NCI-H2107 (cell line): ENCODE data around the gene FAM181B.
"Not testable (repeated sequence)": the region's sequence is repeated elsewhere in the genome, so short reads cannot be mapped to it uniquely, and the experiment has no call there.

Experiments used
- DNase-seq: peaks from one replicate; lab custom pipeline; 2025; lab: John Stamatoyannopoulos, UW

FAM181B gene

DNA sequence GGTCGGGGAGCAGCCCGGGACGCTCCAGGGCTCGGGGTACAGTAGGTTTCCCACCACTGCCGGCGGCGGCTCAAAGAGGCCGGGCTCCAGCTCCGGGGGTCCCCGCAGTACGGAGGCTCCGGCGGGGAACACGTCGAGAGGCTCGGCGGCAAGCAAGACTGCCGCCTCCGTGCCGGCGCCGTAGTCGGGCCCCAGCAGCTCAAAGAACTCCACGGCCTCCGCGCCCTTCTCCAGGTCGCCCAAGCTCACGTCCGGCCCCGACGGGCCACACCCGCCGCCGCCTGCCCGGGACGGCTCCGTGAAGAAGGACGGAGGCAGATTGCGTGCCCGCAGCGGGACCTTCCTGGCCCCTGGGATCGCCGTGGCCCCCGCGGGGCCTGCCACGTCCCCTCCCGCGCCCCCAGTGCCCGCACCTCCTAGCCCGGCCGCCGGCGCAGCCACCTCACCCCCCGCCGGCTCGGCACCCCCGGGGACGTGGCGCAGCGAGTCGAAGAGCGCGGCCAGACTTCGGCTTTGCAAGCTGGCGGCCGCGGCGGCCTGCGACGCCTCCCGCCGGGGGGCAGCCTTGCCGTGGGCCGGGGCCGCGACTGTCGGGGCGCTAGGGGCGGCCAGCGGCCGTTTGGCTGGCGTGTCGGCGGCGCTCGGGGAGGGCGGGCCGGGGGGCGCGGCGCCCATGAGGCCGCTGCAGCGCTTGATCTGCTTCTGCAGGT lies 775 bp downstream of the FAM181B start:
- DNase-seq, result no peak

DNA sequence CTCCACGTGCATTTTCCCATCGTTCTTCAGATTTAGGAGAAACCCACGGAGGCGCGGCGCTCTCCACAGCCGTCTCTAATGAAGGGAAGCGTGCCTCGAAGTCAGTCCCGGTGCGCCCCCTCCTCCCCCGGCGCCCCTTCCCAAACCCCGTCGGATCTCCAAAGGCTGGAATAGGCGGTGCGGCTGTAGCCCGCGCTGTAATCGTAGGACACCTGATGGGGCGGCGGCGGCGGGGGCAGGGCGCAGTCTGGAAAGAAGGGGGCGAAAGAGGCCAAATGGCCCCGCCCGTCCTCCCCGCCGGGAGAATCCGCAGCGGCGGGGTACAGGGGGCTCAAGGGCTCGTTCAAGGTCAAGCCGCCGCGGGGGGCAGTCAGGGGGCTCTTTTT lies 1.3 kb downstream of the FAM181B start:
- no peak for DNase-seq

DNA sequence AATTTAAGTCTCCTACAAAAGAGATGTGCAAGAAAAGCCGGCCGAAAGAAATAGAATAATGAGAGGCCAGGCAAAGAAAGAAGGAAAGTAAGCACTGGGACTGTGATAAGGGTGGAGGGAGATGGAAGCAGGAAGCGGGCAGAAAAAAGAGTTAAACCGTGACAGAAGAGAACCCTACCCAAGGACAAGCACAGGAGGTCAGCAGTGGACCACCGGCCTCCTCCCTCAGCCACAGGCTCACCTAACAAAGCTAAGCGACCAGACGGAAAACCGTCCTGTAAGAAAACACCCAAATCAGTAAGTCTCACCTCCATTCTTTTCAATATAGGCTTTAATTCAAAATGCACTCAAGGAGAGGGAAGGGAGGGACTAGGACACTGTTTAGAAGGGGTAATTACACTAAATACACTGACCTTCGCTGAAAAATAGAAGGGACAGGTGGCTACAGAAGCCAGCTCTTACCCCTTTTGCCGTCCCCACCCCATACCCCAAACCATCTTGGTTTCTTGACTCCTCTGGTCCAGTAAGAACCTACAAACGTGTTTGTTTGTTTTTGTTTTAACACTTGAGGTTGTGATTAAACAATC lies 1.9 kb downstream of the FAM181B start:
- no peak for DNase-seq

DNA sequence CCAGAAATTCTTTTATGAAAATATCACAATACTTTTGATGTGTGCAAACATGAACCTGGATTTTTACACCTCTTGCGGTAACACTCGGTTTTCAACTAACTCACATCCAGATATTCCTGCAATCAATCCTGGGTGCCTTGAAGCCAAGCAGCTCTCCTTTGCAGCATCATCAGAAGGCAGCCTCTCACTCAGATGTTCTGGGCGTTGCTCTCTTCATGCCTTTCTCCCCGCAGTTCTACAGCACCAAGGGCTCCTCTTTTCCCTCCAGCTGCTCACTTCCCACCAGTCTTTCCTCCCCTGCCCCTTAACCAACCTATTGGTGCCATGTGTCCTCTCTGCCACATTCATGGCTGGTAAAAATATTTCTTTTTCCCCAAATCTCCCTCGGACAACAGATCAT lies 2.9 kb downstream of the FAM181B start:
- DNase-seq, result no peak

DNA sequence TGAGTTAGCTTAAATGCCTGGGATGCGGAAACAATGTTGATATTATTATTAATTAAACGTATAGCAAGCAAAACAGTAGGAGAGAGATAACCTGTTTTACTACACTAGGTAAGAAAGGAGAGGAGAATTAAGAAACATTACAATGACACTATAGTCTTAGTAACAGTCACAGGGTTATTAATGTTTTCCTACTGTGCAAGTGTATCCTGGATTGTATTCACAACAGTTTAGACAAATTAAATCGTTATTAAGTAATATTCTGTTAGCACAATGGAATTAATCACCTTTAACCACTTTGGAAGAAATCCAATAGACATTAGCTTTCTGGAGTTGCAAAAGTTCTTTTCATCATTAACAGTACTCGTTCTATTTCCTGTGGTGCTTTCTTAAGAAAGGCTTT lies 3.4 kb downstream of the FAM181B start:
- DNase-seq, result no peak

DNA sequence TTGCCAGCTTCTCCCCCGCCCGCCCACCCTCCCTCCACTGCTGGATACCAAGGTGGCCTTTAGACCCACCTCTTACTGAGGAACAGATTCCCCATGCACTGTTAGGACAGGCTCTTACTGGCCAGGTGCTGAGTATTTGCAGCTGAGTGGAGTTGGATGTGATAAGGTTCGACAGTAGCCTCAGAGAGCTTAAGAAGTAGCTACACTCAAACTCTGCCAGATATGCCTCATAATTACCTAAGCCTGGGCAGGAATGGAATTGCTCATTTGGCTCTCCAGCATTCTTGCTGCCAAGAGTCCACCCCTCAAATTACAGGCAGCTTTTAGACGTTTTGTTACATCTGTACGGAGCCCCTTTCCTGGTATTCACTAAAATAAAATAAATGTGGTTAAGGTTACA lies 9.6 kb downstream of the FAM181B start:
- DNase-seq, result no peak

DNA sequence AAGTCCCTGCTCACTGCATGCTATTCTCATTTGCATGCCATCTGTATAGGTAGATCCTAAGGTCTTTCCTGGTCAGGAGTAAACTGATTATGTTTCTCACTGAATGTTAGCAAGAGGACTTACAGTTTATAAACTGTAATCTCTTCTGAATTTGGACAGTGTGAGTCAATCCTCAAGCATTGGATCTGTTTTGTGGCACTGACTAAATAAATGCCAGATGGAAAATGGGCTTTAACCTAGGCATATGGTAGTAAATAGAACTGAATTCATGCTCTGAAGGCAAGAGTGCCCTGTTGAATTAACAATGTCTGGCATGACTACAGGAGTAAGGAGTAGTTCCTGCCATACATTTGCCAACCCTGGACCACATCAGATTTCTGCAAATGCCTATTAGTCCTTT lies 11.4 kb downstream of the FAM181B start:
- DNase-seq, result no peak

DNA sequence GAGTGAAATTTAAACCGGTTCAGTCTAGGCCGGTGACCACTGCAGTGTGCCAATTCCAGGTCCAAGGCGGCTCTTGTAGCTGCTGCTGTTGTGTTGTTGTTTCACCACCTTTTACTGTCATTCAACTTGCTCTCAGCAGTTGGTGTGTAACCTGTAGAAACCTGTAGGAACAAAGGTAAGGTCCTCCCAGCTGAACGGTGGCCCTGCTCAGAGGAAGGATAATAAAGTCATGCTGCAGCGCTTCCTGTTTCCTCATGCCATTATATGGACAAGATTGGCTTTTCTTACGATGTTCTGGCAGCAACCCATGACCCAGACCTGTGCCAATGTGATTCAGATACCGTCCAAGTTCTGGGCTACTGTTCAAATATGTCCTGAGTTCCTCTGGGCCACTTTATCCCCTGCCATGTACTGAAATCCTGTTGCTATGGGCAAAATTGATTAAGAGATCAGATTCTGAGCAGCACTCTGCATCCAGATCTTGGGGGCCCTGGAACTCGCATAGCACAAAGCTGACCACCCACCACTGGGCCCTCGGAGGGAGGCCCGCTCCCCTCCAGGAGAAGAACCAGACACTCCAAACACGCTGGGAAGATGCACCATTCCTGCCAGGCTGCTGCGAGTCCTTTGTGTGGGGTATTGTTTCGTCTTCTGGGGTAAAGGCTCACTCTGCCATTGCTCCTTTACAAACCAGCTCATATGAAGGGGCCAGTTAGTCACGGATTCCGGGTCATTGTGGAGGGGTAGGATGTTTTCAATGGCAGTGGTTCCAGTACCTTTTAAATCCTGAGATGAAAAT lies 13.2 kb downstream of the FAM181B start:
- DNase-seq, result no peak

DNA sequence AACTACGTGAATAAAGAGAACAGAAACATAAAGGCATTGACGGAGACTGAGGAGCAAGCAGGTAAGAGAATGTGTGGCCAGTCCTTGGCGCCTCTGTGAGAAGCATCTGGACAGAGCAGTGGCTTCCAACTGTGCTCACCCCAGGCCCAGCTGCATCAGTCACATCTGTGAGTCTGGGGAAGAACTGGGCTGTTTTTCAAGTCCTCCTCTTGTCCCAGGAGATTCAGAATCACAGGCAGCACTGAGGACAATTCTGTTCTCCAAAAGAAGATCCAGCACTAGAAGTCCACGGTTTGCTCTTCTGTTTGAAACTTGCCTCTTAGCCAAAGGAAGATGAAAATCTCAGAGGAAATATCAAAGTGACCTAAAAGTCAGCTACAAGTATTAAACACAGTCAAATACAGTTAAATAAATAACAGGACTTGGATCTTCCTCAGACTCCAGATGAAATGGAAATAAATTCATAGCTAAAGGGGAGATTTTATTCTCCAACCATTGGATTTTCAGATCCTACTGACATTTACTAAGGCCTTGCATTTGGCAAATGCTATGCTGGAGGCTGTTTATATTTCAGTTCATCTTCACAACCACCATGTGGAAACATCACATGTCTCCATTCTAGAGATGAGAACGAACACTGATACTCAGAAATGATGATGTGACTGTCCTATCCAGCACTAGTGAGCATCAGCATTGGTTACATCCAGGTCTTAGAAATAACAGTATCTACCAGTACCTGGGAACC lies 14.1 kb downstream of the FAM181B start:
- no peak for DNase-seq

DNA sequence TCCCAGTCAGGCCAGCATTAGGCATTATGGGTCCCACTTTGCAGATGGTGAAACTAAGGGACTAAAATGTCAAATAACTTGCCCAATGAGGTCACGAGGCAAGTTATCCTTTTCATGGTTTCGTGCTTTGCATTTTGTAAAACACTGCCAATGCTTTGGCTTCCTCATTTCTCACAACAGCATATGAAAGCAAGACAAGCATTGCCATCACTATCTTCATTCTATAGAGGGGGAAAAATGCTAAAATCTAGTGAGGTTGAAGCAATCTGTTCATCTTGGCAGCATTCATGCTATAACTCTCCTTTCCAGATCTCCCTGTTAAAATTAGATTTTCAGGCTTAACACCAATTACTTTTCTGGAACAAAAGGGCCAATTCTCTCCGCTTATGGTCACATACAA lies 14.8 kb downstream of the FAM181B start:
- DNase-seq, result no peak

DNA sequence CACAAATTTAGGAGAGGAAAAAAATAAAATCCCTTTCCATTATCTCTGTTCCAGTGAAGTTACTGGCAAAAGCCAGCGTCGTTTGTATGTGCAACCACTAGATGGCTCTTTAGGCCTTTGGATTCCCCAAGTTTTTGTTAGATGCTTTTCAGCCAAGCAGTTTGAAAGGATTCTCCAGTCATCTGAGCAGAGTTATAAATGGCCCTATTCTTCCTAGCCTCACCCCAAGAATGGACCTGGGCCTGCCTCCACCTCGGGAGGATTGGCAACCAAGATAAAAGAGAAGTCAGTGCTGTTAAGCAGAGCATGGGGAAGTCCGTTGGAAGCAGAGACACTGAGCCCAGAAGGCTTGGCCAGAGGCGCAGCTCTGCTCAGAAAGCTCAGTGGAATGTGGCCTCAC lies 15.4 kb downstream of the FAM181B start:
- no peak for DNase-seq

DNA sequence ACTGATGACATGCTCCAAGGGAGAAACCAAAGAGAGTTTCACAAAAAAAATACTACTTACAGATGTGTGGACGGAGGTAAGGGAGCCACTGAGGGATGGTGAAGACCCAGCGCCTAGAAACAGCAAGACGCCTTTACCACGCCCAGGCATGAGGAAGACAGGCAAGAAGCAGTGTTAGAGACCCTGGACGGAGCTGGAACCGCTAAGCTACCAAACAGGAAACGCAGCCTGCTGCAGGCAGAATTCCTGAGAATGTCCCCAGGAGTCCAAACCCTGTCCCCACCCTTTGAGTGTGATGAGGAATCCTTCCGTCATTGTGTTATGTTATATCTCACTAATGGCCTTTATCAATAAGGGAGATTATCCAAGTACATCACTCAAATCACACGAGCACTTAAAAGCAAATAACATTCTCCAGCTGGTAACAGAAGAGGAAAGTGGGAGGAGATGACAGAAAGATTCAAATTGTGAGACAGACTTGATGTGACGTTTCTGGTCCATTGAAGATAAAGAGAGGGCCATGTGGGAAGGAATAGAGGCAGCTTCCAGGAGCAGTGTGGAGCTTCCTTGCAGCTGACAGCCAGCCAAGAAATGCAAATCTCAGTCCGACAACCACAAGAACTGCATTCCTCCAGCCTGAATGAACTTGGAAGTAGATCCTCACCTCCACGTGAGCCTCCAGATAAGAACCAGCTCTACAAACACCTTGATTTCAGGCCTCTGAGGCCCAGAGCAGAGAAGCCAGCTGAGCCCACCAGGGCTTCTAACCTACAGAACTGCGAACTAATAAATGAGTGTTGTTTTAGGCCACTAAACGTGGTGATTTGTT lies 19.1 kb downstream of the FAM181B start:
- DNase-seq, result no peak

DNA sequence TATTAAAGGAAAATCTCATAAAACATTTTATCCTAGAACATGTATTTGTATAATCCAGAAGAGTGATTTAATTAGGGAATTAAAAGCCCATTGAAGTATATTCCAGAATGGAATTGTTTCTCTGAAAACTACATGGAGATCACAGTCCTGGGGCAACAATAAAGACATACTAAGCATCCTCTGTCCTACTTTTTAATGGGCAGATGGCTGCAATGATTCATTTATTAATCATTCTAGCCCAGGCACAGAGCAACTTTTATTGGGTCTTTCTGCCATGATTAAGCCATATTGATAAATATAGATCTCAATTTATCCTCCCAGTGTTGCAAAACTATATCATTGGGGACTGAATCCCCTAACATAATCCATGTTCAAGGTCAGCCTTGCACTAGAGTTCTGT lies 22.0 kb downstream of the FAM181B start:
- no peak for DNase-seq

DNA sequence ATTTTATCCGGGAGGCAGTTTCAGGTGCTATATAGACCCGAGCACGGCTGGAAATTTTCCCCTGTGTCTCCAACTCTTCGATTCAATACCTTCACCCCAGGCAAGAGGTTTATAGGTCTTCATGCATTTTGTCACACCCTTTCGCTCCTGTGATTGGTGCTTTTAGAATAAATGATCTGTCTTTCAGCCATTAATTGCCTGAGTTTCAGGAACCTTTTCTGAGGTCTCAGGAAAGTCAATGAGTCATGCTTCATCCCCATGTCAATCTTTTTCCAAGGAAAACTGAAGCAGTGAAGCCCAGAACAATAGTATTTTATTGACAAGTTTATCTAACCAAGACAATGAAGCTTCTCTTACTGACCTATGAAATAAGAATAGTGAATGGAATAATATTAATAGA lies 29.9 kb downstream of the FAM181B start:
- DNase-seq, result no peak

DNA sequence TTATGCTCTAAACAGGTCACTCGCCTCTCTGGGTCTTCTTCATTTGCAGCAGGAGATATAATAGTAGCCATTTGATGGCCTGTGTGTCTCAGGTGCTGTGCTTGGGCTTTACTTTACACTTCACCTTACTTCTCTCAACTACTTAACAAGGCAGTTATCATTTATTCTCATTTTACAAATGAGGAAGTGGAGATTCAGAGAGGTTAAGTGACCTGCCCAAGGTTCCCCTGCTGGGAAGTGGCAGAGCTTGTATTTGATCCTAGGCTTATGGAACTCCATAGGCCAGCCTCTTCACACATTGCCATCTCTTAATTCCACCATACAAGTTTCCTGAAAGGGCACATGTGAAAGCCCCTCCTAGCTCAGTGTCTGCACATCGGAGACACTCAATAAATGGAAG lies 30.4 kb downstream of the FAM181B start:
- no peak for DNase-seq

DNA sequence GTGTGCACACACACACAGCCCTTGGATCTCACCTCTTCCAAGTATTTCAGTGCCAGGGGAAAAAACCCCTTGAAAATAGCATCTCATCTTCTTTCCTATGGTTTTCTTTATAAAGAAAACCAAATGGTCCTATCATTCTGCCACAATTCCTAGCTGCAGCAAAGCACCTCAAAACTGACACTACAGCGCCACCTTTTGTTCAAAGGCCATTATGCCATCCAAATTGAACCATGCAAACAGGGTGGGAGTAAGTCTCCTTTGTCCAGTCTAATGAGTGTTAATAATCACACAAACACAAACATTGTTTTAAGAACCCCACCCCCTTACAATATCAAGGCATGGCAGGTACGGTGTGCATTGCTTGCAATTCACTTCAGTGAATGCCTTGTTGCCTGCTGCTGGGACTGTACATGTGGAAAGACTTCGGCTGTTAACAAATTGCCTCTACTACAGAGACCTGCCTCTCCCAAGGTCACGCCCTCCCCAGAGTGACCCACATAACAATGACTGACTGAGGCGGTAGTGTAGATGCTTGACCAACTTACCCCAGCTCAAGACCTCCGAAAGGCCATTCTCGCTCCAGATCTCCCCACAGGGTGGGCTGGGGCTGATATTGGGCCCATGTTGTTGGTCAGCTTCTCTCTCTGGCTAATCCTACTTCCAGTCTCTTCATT lies 31.7 kb downstream of the FAM181B start:
- no peak for DNase-seq

DNA sequence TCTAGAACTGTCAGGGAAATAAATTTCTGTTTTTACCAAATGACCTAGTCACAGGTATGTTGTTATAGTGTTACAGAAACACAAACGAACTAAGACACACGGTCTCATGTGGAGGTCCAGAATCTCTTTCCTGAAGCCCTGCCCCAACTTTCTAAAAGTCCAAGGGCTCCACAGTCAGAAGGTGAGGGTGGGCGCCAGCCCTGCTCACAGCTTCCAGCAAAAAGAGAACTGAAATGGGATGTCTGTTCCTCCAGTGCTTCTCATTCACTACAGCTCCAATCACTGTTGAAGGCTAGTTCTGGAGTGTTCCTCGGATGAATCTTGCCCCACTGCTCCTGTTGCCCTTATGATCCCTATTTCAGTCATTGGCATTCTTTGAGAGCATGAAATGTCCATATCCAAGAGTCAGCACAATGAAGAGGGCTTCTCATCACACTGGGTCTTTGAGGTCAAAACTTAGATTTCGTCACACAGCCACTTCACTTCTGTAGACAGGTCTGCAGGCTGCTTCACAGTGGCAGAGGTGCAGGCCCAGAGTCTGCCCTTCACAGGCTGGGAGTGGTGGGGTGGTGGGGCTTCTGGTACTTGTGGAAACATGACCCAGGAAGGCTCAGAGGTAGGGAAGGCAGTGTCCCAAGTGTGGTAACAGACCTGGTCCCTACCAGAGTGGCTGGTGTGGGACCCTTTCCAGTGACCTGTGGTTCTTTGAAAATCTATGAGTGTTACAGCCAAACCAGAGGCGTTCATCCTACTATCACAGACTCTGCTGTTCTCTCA lies 34.9 kb downstream of the FAM181B start:
- no peak for DNase-seq

DNA sequence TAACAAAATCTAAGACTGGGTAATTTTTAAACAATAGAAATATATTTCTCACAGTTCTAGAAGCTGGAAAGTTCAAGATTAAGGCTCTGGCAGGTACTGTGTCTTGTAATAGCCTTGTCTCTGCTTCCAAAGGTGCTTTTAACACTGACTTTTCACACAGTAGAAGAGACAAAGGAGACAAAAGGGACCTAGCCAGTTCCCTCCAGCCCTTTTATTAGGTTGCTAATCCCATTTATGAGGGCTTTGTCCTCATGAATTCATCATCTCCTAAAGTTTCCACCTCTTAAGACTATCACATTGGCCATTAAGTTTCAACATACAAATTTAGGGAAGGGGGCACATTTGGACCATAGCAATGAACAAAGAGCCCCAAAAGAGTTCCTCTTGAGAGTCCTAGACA lies 40.7 kb downstream of the FAM181B start:
- no peak for DNase-seq

DNA sequence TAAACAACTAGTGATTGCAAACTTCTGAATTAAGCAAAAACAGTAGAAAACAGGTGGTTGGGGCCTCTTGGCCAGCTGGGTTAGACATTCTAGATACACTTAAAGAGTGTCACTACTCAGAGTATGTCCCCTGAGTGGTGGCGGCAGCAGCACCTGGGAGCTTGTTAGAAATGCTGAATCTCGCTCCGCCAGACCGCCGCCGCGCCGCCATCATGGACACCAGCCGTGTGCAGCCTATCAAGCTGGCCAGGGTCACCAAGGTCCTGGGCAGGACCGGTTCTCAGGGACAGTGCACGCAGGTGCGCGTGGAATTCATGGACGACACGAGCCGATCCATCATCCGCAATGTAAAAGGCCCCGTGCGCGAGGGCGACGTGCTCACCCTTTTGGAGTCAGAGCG lies 44.3 kb downstream of the FAM181B start:
- DNase-seq, result not testable (repeated sequence)

DNA sequence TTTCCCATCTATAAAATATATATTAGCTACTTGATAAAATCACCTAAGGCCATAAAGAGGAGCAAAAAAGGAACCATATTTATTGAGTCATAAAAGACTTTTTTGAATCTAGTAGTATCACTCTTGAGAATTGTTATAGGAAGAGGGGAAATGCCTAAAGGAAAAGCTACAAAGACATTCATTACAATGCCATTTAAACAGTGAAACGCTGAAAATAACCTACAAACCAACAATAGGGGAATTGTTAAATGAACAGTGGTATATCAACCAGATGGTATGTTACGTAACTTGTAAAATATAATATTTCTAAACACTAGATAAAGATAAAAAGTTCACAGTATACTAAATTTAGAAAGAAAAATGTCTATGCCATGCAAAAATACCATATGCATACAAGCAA lies 47.5 kb downstream of the FAM181B start:
- DNase-seq, result no peak
